Keratinocyte (primary cell): ENCODE data around the gene DNAH2. TPM values are rescaled to one million over a fixed set of nuclear protein-coding genes. Genes with fewer than 3 reads are reported as not detected.

Experiments
- DNase-seq: peaks from one replicate; pipeline ENCODE4 v3.0.0-alpha.2; 2011; ENCODE audit warnings: low read depth, missing footprints, low spot score
- FAIRE-seq: peaks from 2 replicates; lab custom pipeline; 2011; peaks lifted over from hg19 to GRCh38; lab: Jason Lieb, UNC
- H2AFZ ChIP-seq: 2 replicates; pipeline ENCODE4 v1.6.0; 2012; ENCODE audit warnings: low read length, control low read depth, inconsistent platforms; ENCODE audit not compliant: control insufficient read depth
- H3K27ac ChIP-seq: 2 replicates; pipeline ENCODE4 v1.5.1; 2011; ENCODE audit warnings: low read length; ENCODE audit not compliant: control insufficient read depth, insufficient read depth
- H3K27me3 ChIP-seq: 3 replicates; pipeline ENCODE4 v1.6.0; 2011; ENCODE audit warnings: low read length; ENCODE audit not compliant: control insufficient read depth, insufficient read depth; ENCODE audit errors: extremely low read depth
- H3K36me3 ChIP-seq, 2 experiments: 2 replicates in 1 of 2; 3 replicates in 1 of 2; pipeline ENCODE4 v1.5.1; 2011; ENCODE audit warnings: low read length in 2 of 2, mild to moderate bottlenecking in 1 of 2; ENCODE audit not compliant: control insufficient read depth in 2 of 2, insufficient read depth in 2 of 2; ENCODE audit errors: extremely low read depth in 1 of 2
- H3K4me1 ChIP-seq: 3 replicates; pipeline ENCODE4 v1.5.1; 2011; ENCODE audit warnings: low read length; ENCODE audit not compliant: control insufficient read depth, insufficient read depth; ENCODE audit errors: extremely low read depth
- H3K4me2 ChIP-seq: 3 replicates; pipeline ENCODE4 v1.6.0; 2011; ENCODE audit warnings: low read depth, low read length; ENCODE audit not compliant: control insufficient read depth, insufficient read depth; ENCODE audit errors: extremely low read depth
- H3K4me3 ChIP-seq, 3 experiments: fragments of 200-600 bp in 1 of 3; sonication (generic) in 1 of 3; 2 replicates in 2 of 3; 3 replicates in 1 of 3; pipeline ENCODE4 v1.5.1; 2011 to 2016; ENCODE audit warnings: low read length in 3 of 3, mild to moderate bottlenecking in 3 of 3, control low read depth in 2 of 3, inconsistent platforms in 1 of 3, low read depth in 1 of 3, mixed read lengths in 1 of 3, mixed run types in 1 of 3, moderate library complexity in 1 of 3; ENCODE audit not compliant: control insufficient read depth in 2 of 3, insufficient read depth in 2 of 3; ENCODE audit errors: extremely low read depth in 1 of 3
- H3K79me2 ChIP-seq: 2 replicates; pipeline ENCODE4 v1.6.0; 2012; ENCODE audit warnings: low read length; ENCODE audit not compliant: control insufficient read depth, insufficient read depth
- H3K9ac ChIP-seq: 3 replicates; pipeline ENCODE4 v1.6.0; 2011; ENCODE audit warnings: low read length; ENCODE audit not compliant: control insufficient read depth, insufficient read depth; ENCODE audit errors: extremely low read depth
- H3K9me1 ChIP-seq: 3 replicates; pipeline ENCODE4 v1.6.0; 2011; ENCODE audit warnings: low read length; ENCODE audit not compliant: control insufficient read depth, insufficient read depth; ENCODE audit errors: extremely low read depth
- H3K9me3 ChIP-seq: 2 replicates; pipeline ENCODE4 v1.5.1; 2012; ENCODE audit warnings: low read depth, low read length; ENCODE audit not compliant: control insufficient read depth
- H4K20me1 ChIP-seq: 3 replicates; pipeline ENCODE4 v1.6.0; 2011; ENCODE audit warnings: low read length; ENCODE audit not compliant: control insufficient read depth, insufficient read depth; ENCODE audit errors: extremely low read depth
- EZH2 ChIP-seq: IDR thresholded peaks from one replicate; pipeline ENCODE4 v1.6.1; 2012; ENCODE audit warnings: inconsistent platforms, mild to moderate bottlenecking, low read length, moderate library complexity
- dilution Hi-C: fragments of 300-500 bp; cut with MboI; formaldehyde crosslinking; loops from one replicate; pipeline ENCODE4 v1.7.0; 2020; ENCODE audit warnings: low sequenced_read_pairs; ENCODE audit not compliant: extremely low pct_ligation_motif_present
- polyA plus RNA-seq, 5 experiments: library from polyadenylated mRNA; depleted of rRNA in 3 of 5; stranded (reverse) in 3 of 5; stranded (forward) in 1 of 5; unstranded in 1 of 5; fragments of >200 nt; gene quantifications; 1 replicate in 1 of 5; 2 replicates in 3 of 5; 3 replicates in 1 of 5; pipeline versions ENCODE4 v1.2.1 to v1.2.3, GENCODE V29; 2011 to 2012; ENCODE audit warnings: missing spikeins in 2 of 5, low read depth in 1 of 5, low replicate concordance in 1 of 5
- TF ChIP-seq, protein P1 (sequence below), 3 experiments: IDR thresholded peaks in 1 of 3; conservative IDR thresholded peaks in 1 of 3; optimal IDR thresholded peaks in 1 of 3; 2 replicates in 2 of 3; 3 replicates in 1 of 3; pipeline versions ENCODE3 to v1.5.1; 2011; ENCODE audit warnings: low read length in 3 of 3, mild to moderate bottlenecking in 3 of 3, moderate library complexity in 2 of 3, control low read depth in 1 of 3, inconsistent platforms in 1 of 3; ENCODE audit not compliant: insufficient read depth in 2 of 3; ENCODE audit errors: extremely low read depth in 1 of 3

DNAH2 gene
- polyA plus RNA-seq, 1 donor (not counting 4 experiments of a cell fraction or from before 2014, with no cell fraction given): 0.13 TPM

DNA sequence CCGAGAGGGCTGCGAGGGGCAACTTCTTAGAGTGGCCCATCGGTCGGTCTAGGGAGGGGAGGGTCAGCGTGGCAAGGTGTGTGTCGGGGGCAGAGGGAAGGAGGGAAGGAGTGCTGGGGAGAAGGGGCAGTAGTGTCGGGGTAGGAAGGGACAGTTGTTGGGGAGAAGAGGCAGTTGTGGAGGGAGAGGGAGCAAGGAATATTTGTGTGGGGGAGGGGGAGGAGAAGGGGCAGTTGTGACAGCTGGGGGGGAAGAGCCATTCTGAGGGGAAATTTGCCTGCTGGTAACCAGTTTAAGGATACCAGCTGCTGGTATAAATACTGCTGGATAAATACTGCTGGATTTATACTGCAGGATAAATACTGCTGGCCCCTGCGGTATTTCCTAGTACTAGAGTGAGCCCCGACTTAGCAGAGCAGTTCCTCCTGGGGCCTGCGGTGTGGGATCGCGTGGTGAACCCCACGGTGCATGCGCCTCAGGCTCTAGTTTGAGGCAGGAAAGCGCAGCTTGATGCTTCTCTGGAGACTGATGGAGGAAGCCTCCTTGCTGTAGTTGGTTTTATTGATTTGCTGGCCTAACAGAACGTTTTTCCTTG is 309 bp downstream of the DNAH2 start:
- H3K9me3 ChIP-seq: no peaks in the 10 kb centered on the region
- H4K20me1 ChIP-seq: no peaks in the 10 kb centered on the region
- H2AFZ ChIP-seq: peak overlapping the region; percentile 83
- H3K27ac ChIP-seq: no peak overlapping the region
- H3K9me1 ChIP-seq: no peaks in the 10 kb centered on the region
- H3K9ac ChIP-seq: peak overlapping the region; percentile 73
- DNase-seq (no peak), FAIRE-seq (no peak)
- H3K36me3 ChIP-seq: no peaks in the 10 kb centered on the region
- H3K4me3 ChIP-seq: peak overlapping the region; percentile 60 to 91 (median 79)
- H3K4me2 ChIP-seq: peak overlapping the region; percentile 93
- TF ChIP-seq, protein P1, sequence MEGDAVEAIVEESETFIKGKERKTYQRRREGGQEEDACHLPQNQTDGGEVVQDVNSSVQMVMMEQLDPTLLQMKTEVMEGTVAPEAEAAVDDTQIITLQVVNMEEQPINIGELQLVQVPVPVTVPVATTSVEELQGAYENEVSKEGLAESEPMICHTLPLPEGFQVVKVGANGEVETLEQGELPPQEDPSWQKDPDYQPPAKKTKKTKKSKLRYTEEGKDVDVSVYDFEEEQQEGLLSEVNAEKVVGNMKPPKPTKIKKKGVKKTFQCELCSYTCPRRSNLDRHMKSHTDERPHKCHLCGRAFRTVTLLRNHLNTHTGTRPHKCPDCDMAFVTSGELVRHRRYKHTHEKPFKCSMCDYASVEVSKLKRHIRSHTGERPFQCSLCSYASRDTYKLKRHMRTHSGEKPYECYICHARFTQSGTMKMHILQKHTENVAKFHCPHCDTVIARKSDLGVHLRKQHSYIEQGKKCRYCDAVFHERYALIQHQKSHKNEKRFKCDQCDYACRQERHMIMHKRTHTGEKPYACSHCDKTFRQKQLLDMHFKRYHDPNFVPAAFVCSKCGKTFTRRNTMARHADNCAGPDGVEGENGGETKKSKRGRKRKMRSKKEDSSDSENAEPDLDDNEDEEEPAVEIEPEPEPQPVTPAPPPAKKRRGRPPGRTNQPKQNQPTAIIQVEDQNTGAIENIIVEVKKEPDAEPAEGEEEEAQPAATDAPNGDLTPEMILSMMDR (optimal IDR thresholded peaks at IDR 0.05 in 1 of 3, IDR thresholded peaks at IDR 0.05 in 1 of 3, conservative IDR thresholded peaks at IDR 0.05 in 1 of 3; ENCODE audit: extremely low read depth in 1 of 3, insufficient read depth in 2 of 3, low read length in 3 of 3): no peak
- TF ChIP-seq EZH2: no peak
- H3K27me3 ChIP-seq: peaks cover 21% of the 10 kb centered on the region
- H3K4me1 ChIP-seq: peaks cover 4% of the 10 kb centered on the region
- dilution Hi-C loops: no loop called here
- H3K79me2 ChIP-seq: no peaks in the 10 kb centered on the region

DNA sequence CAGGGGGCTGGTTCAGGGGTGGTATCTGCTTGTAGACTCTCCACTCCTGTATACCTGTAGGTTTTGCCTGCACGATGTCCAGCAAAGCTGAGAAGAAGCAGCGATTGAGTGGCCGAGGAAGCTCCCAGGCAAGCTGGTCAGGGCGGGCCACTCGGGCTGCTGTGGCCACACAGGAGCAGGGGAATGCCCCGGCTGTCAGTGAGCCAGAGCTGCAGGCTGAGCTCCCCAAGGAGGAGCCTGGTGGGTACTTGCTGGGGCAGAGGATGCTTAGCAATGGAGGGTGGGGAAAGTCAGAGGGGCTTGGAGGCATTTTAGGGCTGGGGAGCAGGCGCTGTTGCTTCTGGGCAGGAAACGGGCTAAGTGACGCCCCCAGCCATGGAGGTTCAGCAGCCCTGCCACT is 2.1 kb downstream of the DNAH2 start:
- Histone ChIP-seq H3K79me2 (no peaks in the 10 kb centered on the region), H3K9ac (no peak overlapping the region), H3K27ac (no peak overlapping the region), H2AFZ (no peak overlapping the region), H3K4me2 (no peak overlapping the region), H3K9me1 (no peaks in the 10 kb centered on the region), H3K4me3 (no peak overlapping the region), H3K4me1 (peaks cover 4% of the 10 kb centered on the region), H4K20me1 (no peaks in the 10 kb centered on the region), H3K27me3 (peaks cover 21% of the 10 kb centered on the region), H3K36me3 (no peaks in the 10 kb centered on the region), H3K9me3 (no peaks in the 10 kb centered on the region)
- no peak for DNase-seq
- dilution Hi-C loops: no loop called here
- no peak for FAIRE-seq
- TF ChIP-seq EZH2: no peak
- TF ChIP-seq, protein P1 (optimal IDR thresholded peaks at IDR 0.05 in 1 of 3, IDR thresholded peaks at IDR 0.05 in 1 of 3, conservative IDR thresholded peaks at IDR 0.05 in 1 of 3; ENCODE audit: extremely low read depth in 1 of 3, insufficient read depth in 2 of 3, low read length in 3 of 3): no peak
